TTC549 (cell line): ENCODE results near the gene FAM163B.

Source experiments
- FAIRE-seq: peaks from 2 replicates; lab custom pipeline; 2012; peaks lifted over from hg19 to GRCh38; lab: Jason Lieb, UNC

FAM163B gene

GRCh38 chr9:133597316-133597957 is 11.8 kb downstream of the FAM163B start:
- FAIRE-seq, result no peak

DNA sequence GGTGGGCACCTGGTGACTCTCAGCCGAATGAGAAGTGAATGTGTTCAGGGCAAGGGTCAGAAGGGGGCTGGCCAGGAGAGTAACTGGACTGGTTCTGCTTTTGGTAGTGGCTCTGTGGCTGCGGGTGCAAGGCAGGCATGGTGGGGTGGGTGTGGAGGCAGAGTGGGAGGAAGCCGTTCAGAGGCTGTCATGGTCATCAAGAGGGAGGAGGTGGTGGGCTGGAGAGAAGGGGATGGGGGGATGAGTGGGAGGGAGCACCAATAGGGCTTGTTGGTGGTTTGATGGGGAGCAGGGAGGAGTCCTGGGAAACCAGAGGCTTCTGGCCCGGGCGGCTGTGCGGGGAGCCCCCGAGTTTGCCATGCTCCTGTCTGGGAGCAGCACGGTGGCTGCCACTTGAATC is 13.3 kb downstream of the FAM163B start:
- FAIRE-seq, result no peak

DNA sequence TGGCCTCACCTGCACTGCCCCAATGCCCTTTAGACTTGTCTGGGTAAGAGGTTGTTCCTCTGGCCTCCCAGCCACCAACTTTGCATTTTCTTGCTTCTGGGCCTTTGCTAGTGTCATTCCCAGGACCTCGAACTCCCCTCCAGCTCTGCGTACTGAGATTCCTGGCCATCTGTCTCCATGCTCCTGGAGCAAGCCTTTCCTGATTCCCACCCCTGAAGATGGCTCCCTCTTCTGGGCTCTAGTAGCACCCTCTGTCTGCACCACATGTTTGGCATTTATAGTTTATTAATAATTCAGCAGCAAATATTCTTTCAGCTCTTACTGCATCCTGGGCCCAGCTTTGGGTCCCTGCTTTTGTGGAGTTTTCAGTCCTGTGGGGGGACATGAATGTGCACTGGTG is 14.9 kb downstream of the FAM163B start:
- no peak for FAIRE-seq

DNA sequence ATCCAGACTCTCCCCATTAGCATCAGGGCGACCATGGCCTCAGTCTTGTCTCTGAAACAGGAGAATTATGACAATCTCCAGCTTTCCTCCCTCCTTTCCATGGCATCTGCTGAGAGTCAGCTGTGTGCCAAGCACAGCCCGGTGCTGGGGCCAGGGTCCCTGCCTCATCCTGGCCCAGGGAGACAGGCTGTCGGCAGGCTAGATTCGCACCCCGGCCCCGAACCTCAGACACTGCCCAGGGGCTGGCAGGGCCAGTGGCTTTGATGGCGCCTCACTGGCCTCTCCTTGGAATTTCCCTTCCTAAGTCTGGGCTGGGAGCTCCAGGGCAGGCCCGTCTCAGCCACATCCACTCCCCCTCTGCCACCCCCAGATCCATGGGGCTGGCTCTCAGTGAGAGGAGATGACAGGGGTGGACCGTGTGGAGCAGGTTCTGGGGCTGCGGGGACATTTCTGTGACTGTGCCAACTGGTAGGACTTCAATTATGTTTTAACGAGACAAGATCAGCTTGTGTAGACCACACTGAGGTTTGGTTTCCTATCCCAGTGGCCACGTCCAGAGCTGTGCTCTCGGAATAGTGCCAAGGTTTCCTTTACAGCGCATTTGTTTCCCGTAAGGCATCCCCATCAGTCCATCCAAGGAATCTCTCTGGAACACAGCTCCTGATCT is 15.5 kb downstream of the FAM163B start:
- FAIRE-seq, result no peak

- no peak for FAIRE-seq
Observed at GRCh38 chr9:133592731-133593409, 16.3 kb downstream of the FAM163B start.

DNA sequence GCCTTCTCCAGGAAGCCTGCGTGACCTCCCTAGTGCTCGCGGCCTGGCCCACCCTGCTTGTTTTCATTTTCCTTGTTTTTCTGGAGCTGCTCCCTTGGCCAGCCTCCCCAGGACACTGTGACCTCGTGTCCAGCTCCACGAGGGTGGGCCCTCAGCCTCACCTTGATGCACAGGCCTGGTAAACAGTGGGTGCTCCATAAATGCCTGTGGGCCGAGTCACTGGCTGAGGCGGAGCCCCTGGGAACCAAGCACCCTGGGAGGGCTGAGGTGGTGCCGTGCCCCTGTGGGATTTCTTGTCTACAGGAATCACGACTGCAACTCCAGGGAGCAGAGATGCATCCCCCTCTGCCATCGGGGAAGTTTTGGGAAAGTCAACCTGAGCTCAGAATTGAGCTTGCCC is 17.2 kb downstream of the FAM163B start:
- no peak for FAIRE-seq

DNA sequence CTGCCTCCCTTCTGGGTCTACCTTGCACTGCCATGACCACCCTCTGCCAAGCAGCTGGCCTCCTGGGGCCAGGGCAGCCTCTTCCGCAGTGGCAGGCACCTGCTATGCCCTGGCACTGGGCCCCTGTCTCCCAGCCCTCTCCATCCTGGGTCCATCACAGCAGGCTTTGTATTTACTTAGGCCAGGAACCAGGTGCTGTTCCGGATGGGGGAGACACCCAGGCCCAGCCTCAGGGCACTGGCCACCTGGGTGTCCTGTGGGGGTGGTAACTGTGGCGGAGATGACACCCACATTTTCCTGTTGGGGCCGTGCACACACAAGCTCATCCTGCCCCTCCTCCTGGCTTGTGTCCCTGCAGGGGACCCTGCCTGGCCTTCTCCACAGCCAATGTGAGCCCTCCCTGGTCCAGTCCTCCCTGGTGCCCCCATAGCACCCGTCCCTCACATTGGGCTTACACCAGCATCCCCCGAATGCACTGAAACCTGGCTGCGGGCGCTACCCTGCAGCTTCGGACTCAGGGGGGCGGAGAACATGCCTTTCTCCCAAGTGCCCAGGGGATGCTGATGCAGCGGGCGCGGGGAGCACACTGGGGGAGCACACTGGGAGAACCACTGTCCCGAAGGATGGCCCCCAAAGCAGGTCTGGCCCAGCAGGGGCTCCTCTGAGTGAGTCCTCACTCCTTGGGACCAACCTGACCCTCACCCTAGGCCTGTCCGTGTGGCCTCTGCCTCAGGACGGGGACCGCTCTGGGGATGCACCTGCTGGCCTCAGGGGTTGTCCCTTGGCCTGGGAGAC is 17.9 kb downstream of the FAM163B start:
- no peak for FAIRE-seq

- FAIRE-seq, result no peak
Observed at GRCh38 chr9:133590231-133590855, 18.8 kb downstream of the FAM163B start.

DNA sequence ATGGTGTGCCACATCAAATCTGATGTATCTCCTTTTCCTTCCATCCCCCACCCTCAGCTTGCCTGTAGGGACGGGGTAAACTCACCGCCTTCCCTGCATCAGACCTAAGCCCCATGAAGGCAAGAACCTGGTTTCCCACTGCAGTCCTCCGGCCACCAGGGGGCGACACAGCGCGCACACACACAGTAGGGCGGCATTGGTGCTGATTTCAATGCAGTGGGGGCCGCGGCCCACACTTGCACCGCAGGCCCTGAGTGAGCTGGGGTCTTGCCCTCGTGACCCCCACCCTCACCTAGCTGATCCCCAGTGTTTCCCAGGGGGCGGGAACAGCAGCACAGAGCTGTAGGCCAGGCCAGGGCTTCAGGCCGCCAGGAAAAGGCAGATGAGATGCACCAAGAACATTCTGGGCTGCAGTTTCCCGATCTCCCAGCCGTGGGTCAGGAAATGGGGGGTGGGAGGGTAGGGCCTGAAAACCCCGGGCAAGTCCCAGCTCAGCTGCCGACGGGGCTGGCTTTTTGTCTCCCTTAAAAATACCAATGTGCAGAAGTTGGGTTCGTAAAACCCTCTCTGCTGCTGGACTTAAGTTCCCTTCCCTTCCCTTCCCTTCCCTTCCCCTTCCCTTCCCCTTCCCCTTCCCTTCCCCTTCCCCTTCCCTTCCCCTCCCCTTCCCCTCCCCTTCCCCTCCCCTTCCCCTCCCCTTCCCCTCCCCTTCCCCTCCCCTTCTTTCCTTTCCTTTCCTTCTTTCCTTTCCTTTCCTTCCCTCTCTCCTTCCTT is 19.5 kb downstream of the FAM163B start:
- FAIRE-seq, result no peak

DNA sequence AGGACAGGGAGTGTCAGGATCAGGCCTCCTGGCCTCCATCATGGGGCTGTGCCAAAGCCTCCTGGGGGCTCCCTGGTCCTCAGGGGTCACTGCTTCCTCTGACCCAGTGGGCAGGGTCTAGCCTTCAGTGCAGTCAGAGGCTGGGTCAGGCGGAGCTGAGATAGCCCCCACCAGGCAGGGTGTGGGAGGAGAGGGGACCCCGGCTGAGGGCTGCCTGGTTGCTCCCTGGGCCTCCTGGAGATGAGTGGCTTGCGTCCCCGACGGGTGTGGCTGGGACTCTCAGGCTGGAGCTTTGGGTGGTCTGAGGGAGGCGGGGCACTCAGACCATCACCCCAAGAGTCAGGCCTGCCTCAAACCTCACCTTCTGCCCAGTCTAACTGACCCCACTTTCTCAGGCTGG is 21.7 kb downstream of the FAM163B start:
- FAIRE-seq, result no peak

DNA sequence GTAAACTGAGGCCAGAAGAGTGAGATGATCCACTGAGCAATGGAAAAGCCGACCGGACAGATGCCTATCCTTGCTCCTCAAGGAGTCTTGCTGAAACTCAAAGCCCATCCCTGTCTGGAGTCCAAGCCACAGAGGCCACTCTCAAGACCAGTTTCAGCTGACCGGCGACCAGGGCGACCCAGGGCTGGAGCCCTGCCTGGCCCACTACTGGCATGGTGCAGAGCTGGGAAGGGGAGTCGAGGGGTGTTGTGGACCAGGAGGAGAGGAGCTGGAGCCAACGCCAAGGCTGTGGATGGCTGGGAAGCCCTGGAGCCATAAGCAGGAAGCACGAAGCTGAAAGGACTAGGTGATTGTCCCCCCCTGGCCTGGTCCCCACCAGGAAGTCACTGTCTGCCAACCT is 22.1 kb downstream of the FAM163B start:
- FAIRE-seq, result no peak

- no peak for FAIRE-seq
Observed at GRCh38 chr9:133585481-133586351, 23.5 kb downstream of the FAM163B start.

- no peak for FAIRE-seq
Observed at GRCh38 chr9:133584559-133585476, 24.4 kb downstream of the FAM163B start.

DNA sequence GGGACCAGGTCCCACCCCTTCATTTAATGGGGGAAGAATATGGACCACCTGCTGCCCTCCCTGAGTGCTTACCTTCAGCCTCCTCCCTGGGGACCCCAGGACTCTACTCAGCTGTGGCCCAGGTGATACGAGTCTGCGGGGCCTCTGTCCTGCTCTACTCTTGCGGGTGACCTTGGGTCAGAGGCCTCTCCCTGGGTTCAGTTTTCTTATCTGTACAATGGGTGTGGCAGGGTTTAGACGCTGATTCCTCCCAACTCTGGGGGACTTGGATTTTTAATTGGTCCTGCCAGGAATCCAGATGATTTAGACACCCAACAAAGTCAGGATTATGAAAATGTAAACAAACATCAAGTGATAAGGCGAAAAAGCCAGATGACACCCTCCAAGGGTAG is 25.0 kb downstream of the FAM163B start:
- no peak for FAIRE-seq

DNA sequence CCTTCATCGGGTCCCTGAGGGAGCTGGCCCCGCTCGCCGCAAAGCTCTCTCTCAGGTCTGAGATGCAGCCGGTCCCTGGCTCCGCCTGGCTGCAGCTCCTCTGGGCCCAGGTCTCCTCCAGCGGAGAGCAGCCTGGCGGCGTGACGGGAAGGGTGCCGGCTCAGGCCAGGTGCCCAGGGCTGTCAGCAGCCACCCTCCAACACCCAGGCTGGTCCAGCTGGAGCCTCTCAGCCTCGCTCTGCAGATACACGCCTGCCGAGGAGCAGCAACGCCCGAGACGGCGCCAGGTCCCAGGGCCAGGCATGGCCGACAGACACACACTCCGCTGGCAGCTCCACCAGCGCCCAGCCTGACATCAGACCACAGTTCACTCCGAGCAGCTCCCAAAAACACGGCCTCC is 25.6 kb downstream of the FAM163B start:
- FAIRE-seq, result no peak

- no peak for FAIRE-seq
Observed at GRCh38 chr9:133583111-133583510, 26.1 kb downstream of the FAM163B start.

- FAIRE-seq, result no peak
Observed at GRCh38 chr9:133582501-133583045, 26.6 kb downstream of the FAM163B start.

GRCh38 chr9:133581513-133582343 is 27.5 kb downstream of the FAM163B start:
- FAIRE-seq, result no peak
